SK-N-SH (cell line): ENCODE measurements around the gene MAN2C1. TPM values are rescaled to one million over a fixed set of nuclear protein-coding genes. Genes with fewer than 3 reads are reported as not detected.

Experiments
- CTCF ChIA-PET: fragments of 300-600, 350-600 bp; formaldehyde crosslinking; extraction: SDS; loops from one replicate; lab custom pipeline; 2021; lab: Yijun Ruan, JAX
- POLR2A ChIA-PET: fragments of 350-600 bp; sonication (Branson Sonifier 250); formaldehyde crosslinking; extraction: SDS; loops from one replicate; lab custom pipeline; 2020; ENCODE audit warnings: antibody characterized with exemption, inconsistent platforms; lab: Yijun Ruan, JAX
- DNase-seq: peaks from one replicate; pipeline ENCODE4 v3.0.0; 2012
- H2AFZ ChIP-seq: fragments of 200-600 bp; sonication (generic); 2 replicates; pipeline ENCODE4 v1.8.1; 2016; ENCODE audit warnings: antibody characterized with exemption, mild to moderate bottlenecking, low read depth
- H3F3A ChIP-seq: fragments of 200-600 bp; sonication (generic); replicated peaks from 2 replicates; pipeline ENCODE3; 2016; ENCODE audit warnings: antibody characterized with exemption, mild to moderate bottlenecking; ENCODE audit not compliant: insufficient read depth
- H3K27ac ChIP-seq, 2 experiments: fragments of 200-500 bp in 1 of 2; fragments of 200-600 bp in 1 of 2; sonication (Bioruptor generic) in 1 of 2; sonication (generic), shearing (Covaris generic) in 1 of 2; 2 replicates each; pipeline versions ENCODE4 v1.5.1 to v1.6.1; 2014 to 2016; ENCODE audit warnings: low read depth in 2 of 2, inconsistent platforms in 1 of 2, low read length in 1 of 2, mild to moderate bottlenecking in 1 of 2, mixed read lengths in 1 of 2
- H3K27me3 ChIP-seq: fragments of 200-600 bp; sonication (generic), shearing (Covaris generic); 2 replicates; pipeline ENCODE4 v1.6.1; 2016; ENCODE audit warnings: mixed run types; ENCODE audit not compliant: insufficient read depth
- H3K36me3 ChIP-seq, 2 experiments: fragments of 200-500 bp in 1 of 2; fragments of 200-600 bp in 1 of 2; sonication (Bioruptor generic) in 1 of 2; sonication (generic) in 1 of 2; replicated peaks in 1 of 2; 2 replicates each; pipeline versions ENCODE3 to v1.5.1; 2014 to 2016; ENCODE audit warnings: low read length in 1 of 2, mild to moderate bottlenecking in 1 of 2; ENCODE audit not compliant: insufficient read depth in 2 of 2, control insufficient read depth in 1 of 2
- H3K4me1 ChIP-seq, 2 experiments: fragments of 200-500 bp in 1 of 2; fragments of 200-600 bp in 1 of 2; sonication (Bioruptor generic) in 1 of 2; sonication (generic), shearing (Covaris generic) in 1 of 2; 2 replicates each; pipeline versions ENCODE4 v1.5.1 to v1.6.1; 2014 to 2016; ENCODE audit warnings: low read depth in 1 of 2, low read length in 1 of 2, mixed run types in 1 of 2; ENCODE audit not compliant: insufficient read depth in 2 of 2, control insufficient read depth in 1 of 2
- H3K4me2 ChIP-seq: fragments of 200-600 bp; sonication (generic), shearing (Covaris generic); 2 replicates; pipeline ENCODE4 v1.6.1; 2017; ENCODE audit warnings: mixed run types
- H3K4me3 ChIP-seq, 2 experiments: fragments of 200-500 bp in 1 of 2; fragments of 200-600 bp in 1 of 2; sonication (Bioruptor generic) in 1 of 2; sonication (generic), shearing (Covaris generic) in 1 of 2; 2 replicates each; pipeline versions ENCODE4 v1.5.1 to v1.8.1; 2014 to 2016; ENCODE audit warnings: low read depth in 2 of 2, inconsistent platforms in 1 of 2, low read length in 1 of 2, mild to moderate bottlenecking in 1 of 2, mixed read lengths in 1 of 2, moderate library complexity in 1 of 2
- H3K79me2 ChIP-seq: fragments of 200-600 bp; sonication (generic); 2 replicates; pipeline ENCODE4 v1.8.1; 2017; ENCODE audit warnings: mild to moderate bottlenecking; ENCODE audit not compliant: insufficient read depth
- H3K9ac ChIP-seq: fragments of 200-600 bp; sonication (generic); 2 replicates; pipeline ENCODE4 v1.6.1; 2017; ENCODE audit warnings: mixed run types
- H3K9me2 ChIP-seq: fragments of 200-600 bp; sonication (generic); 2 replicates; pipeline ENCODE4 v1.6.1; 2017; ENCODE audit warnings: mixed run types
- H3K9me3 ChIP-seq: fragments of 200-600 bp; sonication (generic); 2 replicates; pipeline ENCODE4 v1.6.1; 2017; ENCODE audit warnings: mixed run types, mild to moderate bottlenecking, moderate library complexity
- H4K20me1 ChIP-seq: fragments of 200-600 bp; sonication (generic); 2 replicates; pipeline ENCODE4 v1.6.1; 2017; ENCODE audit warnings: mild to moderate bottlenecking, mixed run types; ENCODE audit not compliant: insufficient read depth
- CHD2 ChIP-seq: fragments of 150-350 bp; IDR thresholded peaks from 2 replicates; pipeline ENCODE4 v1.6.1; 2018; ENCODE audit warnings: low read length; ENCODE audit not compliant: partially characterized antibody
- CTCF ChIP-seq: fragments of 200-600 bp; sonication (generic); IDR thresholded peaks from 2 replicates; pipeline ENCODE4 v1.6.1; 2017; ENCODE audit warnings: antibody characterized with exemption, mild to moderate bottlenecking, moderate library complexity
- FOXJ3 ChIP-seq: sonication (generic); formaldehyde crosslinking; IDR thresholded peaks from 2 replicates; pipeline ENCODE4 v1.5.1; 2020; ENCODE audit warnings: mild to moderate bottlenecking, missing genetic modification reagents
- GABPA ChIP-seq: IDR thresholded peaks from 2 replicates; pipeline ENCODE4 v1.4.0; 2012; ENCODE audit warnings: low read depth, mild to moderate bottlenecking
- IRF3 ChIP-seq: fragments of 150-350 bp; IDR thresholded peaks from 2 replicates; pipeline ENCODE4 v1.6.1; 2016; ENCODE audit warnings: mild to moderate bottlenecking, low read depth, low read length
- JUND ChIP-seq: IDR thresholded peaks from 2 replicates; pipeline ENCODE4 v1.4.0; 2012
- MEF2A ChIP-seq: IDR thresholded peaks from 2 replicates; pipeline ENCODE4 v1.4.0; 2012; ENCODE audit warnings: low read depth, borderline replicate concordance
- MXI1 ChIP-seq: IDR thresholded peaks from 2 replicates; pipeline ENCODE4 v1.6.1; 2012; ENCODE audit warnings: mild to moderate bottlenecking, low read depth, low read length, improper control_type of control experiment
- NRF1 ChIP-seq: IDR thresholded peaks from 2 replicates; pipeline ENCODE4 v1.6.1; 2012; ENCODE audit warnings: low read depth, mild to moderate bottlenecking, low read length
- PBX3 ChIP-seq: IDR thresholded peaks from 2 replicates; pipeline ENCODE4; 2012
- RFX5 ChIP-seq: IDR thresholded peaks from 2 replicates; pipeline ENCODE4 v1.6.1; 2012; ENCODE audit warnings: mild to moderate bottlenecking, improper control_type of control experiment, low read length
- SIN3A ChIP-seq: IDR thresholded peaks from 2 replicates; pipeline ENCODE4 v1.6.1; 2012; ENCODE audit warnings: low read depth, mild to moderate bottlenecking, low read length, moderate library complexity, borderline replicate concordance
- TAF1 ChIP-seq: IDR thresholded peaks from 2 replicates; pipeline ENCODE4 v1.6.1; 2012; ENCODE audit warnings: low read depth, mild to moderate bottlenecking, low read length, moderate library complexity, borderline replicate concordance
- TCF12 ChIP-seq: IDR thresholded peaks from 2 replicates; pipeline ENCODE4 v1.4.0; 2012
- WGBS: methylation state at CpG from one replicate; pipeline ENCODE4 v1.1.6; 2017; ENCODE audit warnings: low lambda C conversion rate; 5-methylcytosine and 5-hydroxymethylcytosine counted together
- polyA plus RNA-seq, 3 experiments: library from polyadenylated mRNA; depleted of rRNA; stranded (reverse); fragments of >200 nt; gene quantifications; 2 replicates each; pipeline ENCODE4 v1.2.3, GENCODE V29; 2012
- TF ChIP-seq, protein P1 (sequence below): IDR thresholded peaks from 2 replicates; pipeline ENCODE4 v1.4.0; 2012; ENCODE audit warnings: low read depth
- TF ChIP-seq, protein P2 (sequence below): IDR thresholded peaks from 2 replicates; pipeline ENCODE4 v1.6.1; 2012; ENCODE audit warnings: mild to moderate bottlenecking, low read depth, low read length, moderate library complexity

MAN2C1 gene
- polyA plus RNA-seq, 1 of the 3 experiments (the other 2 are of a cell fraction) = 132 TPM

GRCh38 chr15:75368689-75369239, 357 bp upstream of the MAN2C1 start:
- no peaks in the 10 kb centered on the region for H3K9me3 ChIP-seq
- peak overlapping the region; percentile 90 to 92 for H3K27ac ChIP-seq
- peaks cover 48 to 62% of the 10 kb centered on the region in 2 experiments for H3K36me3 ChIP-seq
- POLR2A ChIA-PET = interaction anchor here (0.6 to 2.5 kb wide), 13 partner anchors 9 to 363 kb away, joined by 3 to 21 read pairs (median 6); partner anchors contain the start of genes COMMD4, IMP3, SIN3A and SNUPN
- CTCF ChIA-PET = interaction anchor here (1.0 to 3.5 kb wide), 19 partner anchors 10 to 333 kb away, joined by 3 to 29 read pairs (median 8); partner anchors contain the start of genes IMP3, NEIL1, PTPN9 and SIN3A
- 11% methylated on average over 20 of the region's 23 CpGs for WGBS
- peaks cover 5 to 16% of the 10 kb centered on the region in 2 experiments; a peak in 3 of 4 replicates for H3K4me1 ChIP-seq
- H3K9ac ChIP-seq = peak overlapping the region; percentile 96
- H3K4me3 ChIP-seq = peak overlapping the region; percentile 73 to 92
- no peaks in the 10 kb centered on the region; the same call in 1 of the 2 replicates for H4K20me1 ChIP-seq
- H3K4me2 ChIP-seq = peak overlapping the region; percentile 92
- peaks cover 46% of the 10 kb centered on the region for H3K79me2 ChIP-seq
- no peaks in the 10 kb centered on the region for H3K9me2 ChIP-seq
- H3F3A ChIP-seq = peaks cover 10% of the 10 kb centered on the region
- TF ChIP-seq MXI1 (peak; percentile 10), TAF1 (no peak), GABPA (no peak), FOXJ3 (CRISPR knock-in tag) (no peak), CHD2 (no peak), JUND (0 out of 2 replicates have a peak, but pooled peaks have one; percentile 39), MEF2A (no peak)
- TF ChIP-seq, protein P1, sequence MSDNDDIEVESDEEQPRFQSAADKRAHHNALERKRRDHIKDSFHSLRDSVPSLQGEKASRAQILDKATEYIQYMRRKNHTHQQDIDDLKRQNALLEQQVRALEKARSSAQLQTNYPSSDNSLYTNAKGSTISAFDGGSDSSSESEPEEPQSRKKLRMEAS = no peak
- H3K27me3 ChIP-seq = no peaks in the 10 kb centered on the region
- DNase-seq = peak; percentile 30
- H2AFZ ChIP-seq = peak overlapping the region; percentile 74; the same call in 1 of the 2 replicates

- Histone ChIP-seq H4K20me1 (no peaks in the 10 kb centered on the region; the same call in 1 of the 2 replicates), H3K4me1 (peaks cover 5 to 16% of the 10 kb centered on the region in 2 experiments; a peak in 3 of 4 replicates), H3K27me3 (no peaks in the 10 kb centered on the region), H2AFZ (no peak overlapping the region), H3K9me3 (no peaks in the 10 kb centered on the region), H3K27ac (peak overlapping the region in 1 of 2 experiments; percentile 92; a peak in 2 of 4 replicates), H3K4me3 (peak overlapping the region; percentile 73 to 92), H3K4me2 (peak overlapping the region; percentile 92), H3K9me2 (no peaks in the 10 kb centered on the region), H3K9ac (peak overlapping the region; percentile 96; the same call in 1 of the 2 replicates), H3K36me3 (peaks cover 51 to 55% of the 10 kb centered on the region in 2 experiments), H3F3A (peaks cover 10% of the 10 kb centered on the region), H3K79me2 (peaks cover 36% of the 10 kb centered on the region)
- TF ChIP-seq, protein P2, sequence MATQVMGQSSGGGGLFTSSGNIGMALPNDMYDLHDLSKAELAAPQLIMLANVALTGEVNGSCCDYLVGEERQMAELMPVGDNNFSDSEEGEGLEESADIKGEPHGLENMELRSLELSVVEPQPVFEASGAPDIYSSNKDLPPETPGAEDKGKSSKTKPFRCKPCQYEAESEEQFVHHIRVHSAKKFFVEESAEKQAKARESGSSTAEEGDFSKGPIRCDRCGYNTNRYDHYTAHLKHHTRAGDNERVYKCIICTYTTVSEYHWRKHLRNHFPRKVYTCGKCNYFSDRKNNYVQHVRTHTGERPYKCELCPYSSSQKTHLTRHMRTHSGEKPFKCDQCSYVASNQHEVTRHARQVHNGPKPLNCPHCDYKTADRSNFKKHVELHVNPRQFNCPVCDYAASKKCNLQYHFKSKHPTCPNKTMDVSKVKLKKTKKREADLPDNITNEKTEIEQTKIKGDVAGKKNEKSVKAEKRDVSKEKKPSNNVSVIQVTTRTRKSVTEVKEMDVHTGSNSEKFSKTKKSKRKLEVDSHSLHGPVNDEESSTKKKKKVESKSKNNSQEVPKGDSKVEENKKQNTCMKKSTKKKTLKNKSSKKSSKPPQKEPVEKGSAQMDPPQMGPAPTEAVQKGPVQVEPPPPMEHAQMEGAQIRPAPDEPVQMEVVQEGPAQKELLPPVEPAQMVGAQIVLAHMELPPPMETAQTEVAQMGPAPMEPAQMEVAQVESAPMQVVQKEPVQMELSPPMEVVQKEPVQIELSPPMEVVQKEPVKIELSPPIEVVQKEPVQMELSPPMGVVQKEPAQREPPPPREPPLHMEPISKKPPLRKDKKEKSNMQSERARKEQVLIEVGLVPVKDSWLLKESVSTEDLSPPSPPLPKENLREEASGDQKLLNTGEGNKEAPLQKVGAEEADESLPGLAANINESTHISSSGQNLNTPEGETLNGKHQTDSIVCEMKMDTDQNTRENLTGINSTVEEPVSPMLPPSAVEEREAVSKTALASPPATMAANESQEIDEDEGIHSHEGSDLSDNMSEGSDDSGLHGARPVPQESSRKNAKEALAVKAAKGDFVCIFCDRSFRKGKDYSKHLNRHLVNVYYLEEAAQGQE = no peak
- TF ChIP-seq PBX3 (no peak), IRF3 (no peak), NRF1 (no peak), RFX5 (no peak), TCF12 (no peak), FOXJ3 (CRISPR knock-in tag) (no peak), SIN3A (no peak), CTCF (no peak; the same call in 1 of the 2 replicates)
- TF ChIP-seq, protein P1 = no peak
- no peak for DNase-seq
- ChIA-PET POLR2A (interaction anchor here (0.7 to 2.5 kb wide), 12 partner anchors 8 to 315 kb away, joined by 3 to 21 read pairs (median 6); partner anchors contain the start of genes IMP3, SIN3A, SNUPN and SNX33), CTCF (interaction anchor here (0.5 to 3.5 kb wide), 45 partner anchors 8 to 844 kb away, joined by 3 to 29 read pairs (median 4); partner anchors contain the start of genes C15orf39, IMP3, NEIL1 and PPCDC)
- WGBS = 42% methylated on average over 6 of the region's 7 CpGs
These were observed 948 bp downstream of the MAN2C1 start for GRCh38 chr15:75367406-75367912.
